PFSK-1 (cell line): ENCODE data around the gene JAG2.

Source experiments
- FOXP2 ChIP-seq: optimal IDR thresholded peaks from 2 replicates; pipeline ENCODE3; 2011; ENCODE audit warnings: borderline replicate concordance, control low read depth, inconsistent platforms; ENCODE audit not compliant: insufficient read depth; ENCODE audit errors: extremely low read length, extremely low read depth
- POLR2AphosphoS5 ChIP-seq: IDR thresholded peaks from 2 replicates; pipeline ENCODE4 v1.6.1; 2012; ENCODE audit warnings: low read depth, mild to moderate bottlenecking, control low read depth, low read length, moderate library complexity
- REST ChIP-seq, 2 experiments: IDR thresholded peaks; 2 replicates each; pipeline versions ENCODE4 v1.6.1 to v1.8.0; 2011 to 2012; ENCODE audit warnings: low read depth in 2 of 2, low read length in 2 of 2, control low read depth in 1 of 2, inconsistent platforms in 1 of 2, mild to moderate bottlenecking in 1 of 2, moderate library complexity in 1 of 2; ENCODE audit not compliant: insufficient read depth in 1 of 2
- SIN3A ChIP-seq: IDR thresholded peaks from 2 replicates; pipeline ENCODE4 v1.6.1; 2012; ENCODE audit warnings: mild to moderate bottlenecking, low read length, moderate library complexity, borderline replicate concordance; ENCODE audit not compliant: insufficient read depth
- TAF1 ChIP-seq: IDR thresholded peaks from 2 replicates; pipeline ENCODE4 v1.6.1; 2012; ENCODE audit warnings: low read length, control low read depth, borderline replicate concordance; ENCODE audit not compliant: insufficient read depth

DNA sequence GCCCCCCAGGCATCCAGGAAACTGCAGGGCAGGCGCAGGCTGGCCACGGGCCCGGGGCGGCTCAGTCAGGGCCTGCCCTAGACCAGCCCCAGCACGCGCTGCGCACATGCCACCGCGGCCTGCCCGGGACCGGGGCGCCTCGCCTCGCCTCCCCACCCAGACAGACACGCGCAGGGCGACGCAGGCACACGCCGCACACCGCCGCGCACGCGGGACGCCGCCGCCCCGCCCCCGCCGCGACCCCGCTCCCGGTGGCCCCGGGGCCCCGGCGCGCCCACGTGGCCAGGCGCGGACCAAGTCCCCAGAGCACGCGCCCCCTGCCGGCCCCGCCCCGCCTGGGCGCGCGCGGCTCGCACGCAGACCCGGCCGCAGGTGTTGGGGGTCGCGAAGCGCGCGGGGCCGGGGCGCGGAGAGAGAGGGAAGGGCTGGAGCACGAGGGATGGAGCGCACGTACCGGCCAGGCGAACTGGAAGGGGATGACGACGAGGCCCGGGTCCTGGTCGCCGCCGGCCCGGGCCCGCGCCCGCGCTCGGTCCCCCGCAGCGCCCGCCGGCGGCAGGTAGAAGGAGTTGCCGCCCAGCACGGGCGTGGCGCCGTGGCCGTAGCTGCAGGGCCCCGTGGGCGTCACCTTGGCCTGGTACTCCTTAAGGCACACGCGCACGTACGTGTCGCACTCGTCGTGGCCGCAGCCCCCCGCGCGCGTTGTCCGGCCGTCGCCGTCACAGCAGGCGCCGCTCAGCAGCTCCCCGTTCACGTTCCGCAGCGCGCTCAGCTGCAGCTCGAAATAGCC lies 1.1 kb downstream of the JAG2 start:
- no peak for TF ChIP-seq TAF1
- TF ChIP-seq REST (IDR thresholded peaks at IDR 0.05; ENCODE audit: insufficient read depth in 1 of 2, low read depth in 2 of 2, low read length in 2 of 2): no peak
- TF ChIP-seq POLR2AphosphoS5: no peak
- no peak for TF ChIP-seq SIN3A
- TF ChIP-seq FOXP2: no peak
